Activated CD4-positive, alpha-beta T cell treated with anti-CD3 and anti-CD28 coated beads for 1 hour (primary cell): ENCODE data around the gene NOTUM.

Experiments
- DNase-seq: peaks from one replicate; pipeline ENCODE4 v3.0.0-alpha.2; 2020

The NOTUM gene

GRCh38 chr17:81908793-81909192 is 52.2 kb downstream of the NOTUM start:
- DNase-seq = no peak

- DNase-seq = no peak
Measured at GRCh38 chr17:81907219-81908145, 53.5 kb downstream of the NOTUM start.

DNA sequence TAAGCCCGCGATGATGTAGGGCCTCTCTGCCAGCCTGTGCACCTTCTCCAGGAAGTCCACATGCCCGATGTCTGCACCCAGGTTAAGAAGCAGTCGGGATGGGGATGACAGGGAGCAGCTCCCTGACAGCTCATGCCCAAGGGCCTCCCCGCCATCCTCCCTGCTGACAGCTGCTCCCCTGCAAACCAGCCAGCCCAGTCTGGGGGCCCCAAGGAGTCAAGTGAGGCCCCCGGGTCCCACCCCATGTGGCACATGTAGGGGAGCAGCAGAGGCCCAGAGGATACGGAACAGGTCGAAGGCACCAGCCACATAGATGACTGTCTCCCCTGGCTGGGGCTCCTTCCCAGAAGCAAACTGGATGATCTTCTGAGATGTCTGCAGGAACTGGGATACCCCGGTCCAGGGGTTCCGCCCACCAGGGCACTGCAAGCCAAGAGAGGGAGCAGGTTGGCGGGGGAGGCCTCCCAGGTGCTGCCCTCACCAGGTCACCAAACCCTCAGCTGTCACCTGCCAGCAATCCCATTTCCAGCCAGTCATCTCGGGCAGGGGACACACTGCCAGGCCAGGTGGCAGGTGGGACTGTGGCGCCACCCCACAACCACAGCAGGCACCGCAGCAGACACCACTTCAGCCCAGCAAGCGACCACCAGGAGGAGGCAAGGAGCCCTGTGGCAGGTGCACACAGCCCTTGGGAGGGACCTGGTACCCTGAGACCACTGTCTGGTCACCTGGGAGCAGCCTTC is 54.3 kb downstream of the NOTUM start:
- no peak for DNase-seq

- DNase-seq = no peak
Measured at GRCh38 chr17:81905993-81906392, 55.0 kb downstream of the NOTUM start.

GRCh38 chr17:81905424-81905875 is 55.5 kb downstream of the NOTUM start:
- DNase-seq = no peak

DNA sequence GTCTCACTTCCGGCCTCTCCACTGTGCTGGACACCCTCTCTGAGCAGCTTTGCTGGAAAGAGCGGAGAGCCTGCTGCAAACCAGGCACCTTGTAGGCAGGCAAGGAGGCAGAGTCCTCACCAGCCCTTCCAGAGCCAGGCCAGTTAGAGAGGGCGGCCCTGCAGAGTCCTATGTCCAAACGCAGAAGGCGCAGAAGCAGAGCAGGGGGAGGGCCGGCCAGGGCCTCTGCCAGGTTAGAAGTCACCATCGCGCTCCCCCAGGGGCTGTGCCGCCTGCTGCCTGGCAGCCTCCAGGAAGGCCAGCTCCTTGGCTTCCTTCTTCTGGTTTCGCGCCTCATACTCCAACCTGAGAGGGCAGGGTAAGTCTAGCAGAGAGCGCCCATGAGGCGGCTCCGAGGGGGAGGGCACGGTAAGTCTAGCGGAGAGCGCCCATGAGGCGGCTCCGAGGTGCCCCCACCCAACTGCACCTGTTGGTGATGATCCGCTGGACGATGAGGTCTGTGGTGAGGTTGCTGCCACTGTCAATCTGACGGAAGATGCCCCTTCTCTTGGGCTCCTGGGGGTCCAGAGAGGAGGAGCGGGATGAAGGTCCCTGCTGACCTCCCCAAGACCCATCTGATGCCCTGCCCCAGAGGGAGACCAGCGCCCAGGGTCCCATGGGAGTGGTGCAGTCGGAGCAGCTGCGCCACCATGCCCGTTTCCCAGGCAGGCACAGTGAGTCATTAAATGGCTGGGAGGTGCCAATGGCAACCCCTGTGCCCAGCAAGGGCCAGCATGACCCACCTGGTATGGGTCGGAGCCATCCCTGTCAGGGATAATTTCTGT is 56.2 kb downstream of the NOTUM start:
- DNase-seq = no peak

DNA sequence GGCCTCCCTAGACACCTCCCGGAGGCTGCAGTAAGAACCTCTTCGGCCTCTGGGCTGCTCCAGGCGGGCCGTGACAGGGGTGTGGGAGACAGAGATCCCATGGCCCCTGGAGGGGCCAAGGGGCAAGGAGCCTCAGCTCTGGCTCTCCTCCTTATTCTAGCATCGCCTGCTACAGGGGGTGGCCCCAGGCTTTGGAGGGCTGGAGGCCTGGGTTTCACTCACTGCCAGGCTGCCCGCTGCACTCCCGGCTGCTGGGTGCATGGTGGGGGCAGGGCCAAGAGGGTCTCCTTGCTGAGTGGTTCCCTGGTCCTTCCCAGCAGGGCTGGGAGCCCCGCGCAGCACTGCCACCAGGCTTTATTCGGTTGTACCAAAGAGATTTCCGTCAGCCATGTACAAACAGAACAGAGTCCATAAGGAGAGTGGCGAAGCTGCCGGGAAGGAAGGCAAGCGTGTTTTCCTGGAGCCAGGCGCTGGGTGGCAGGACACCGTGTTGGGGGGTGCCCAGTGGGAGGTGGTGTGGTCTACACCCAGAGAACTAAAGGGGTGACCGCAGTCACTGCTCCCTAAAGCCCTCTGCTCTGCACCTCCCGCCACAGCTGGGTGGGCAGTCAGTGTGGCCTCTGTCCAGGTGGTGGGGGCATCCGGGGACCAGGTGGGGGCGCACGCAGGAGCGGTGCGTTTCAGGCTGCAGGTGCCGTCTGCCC is 56.9 kb downstream of the NOTUM start:
- no peak for DNase-seq

GRCh38 chr17:81903415-81903831 is 57.6 kb downstream of the NOTUM start:
- DNase-seq = no peak

DNA sequence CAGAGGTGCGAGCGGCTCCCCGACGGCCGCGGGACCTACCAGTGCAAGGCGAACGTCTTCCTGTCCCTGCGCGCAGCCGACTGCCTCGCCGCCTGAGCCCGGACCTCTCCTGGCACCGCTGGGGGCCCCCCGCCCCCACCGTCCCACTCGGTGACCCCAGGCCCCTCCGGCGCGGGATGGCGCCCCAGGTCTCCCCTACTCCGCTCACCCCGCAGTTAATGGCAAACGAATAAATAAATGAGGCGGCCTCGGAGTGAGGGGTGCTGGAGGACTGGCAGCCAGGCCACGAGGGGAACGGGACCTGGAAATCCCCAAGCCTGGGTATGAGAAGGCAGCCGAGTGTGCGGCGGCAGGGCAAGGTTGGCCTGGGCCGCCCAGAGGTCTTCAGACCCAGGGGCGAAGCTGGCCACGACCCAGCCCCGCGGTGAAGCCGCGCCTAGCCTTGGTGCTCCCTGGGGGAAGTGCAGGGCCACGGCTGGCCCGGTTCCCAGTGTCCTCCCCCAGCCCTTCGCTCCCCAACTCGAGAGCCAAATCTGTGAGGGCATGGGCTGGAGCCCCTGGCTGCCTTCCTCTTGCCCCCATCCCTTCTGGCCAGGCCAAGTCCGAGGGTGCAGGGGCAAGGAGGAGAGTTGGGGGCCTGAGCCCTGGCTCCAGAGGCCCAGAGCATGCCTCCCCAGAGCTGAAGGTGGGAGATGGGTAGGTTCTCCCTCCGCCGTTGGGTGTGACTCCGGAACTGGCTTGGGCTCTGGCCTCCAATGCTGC is 58.2 kb downstream of the NOTUM start:
- DNase-seq = no peak
